ENCODE measurements around the gene SH3RF3. TPM values are rescaled to one million over a fixed set of nuclear protein-coding genes. Genes with fewer than 3 reads are reported as not detected.
A peak's percentile ranks its signal among the peaks of the same experiment; 100 is the strongest.

Gene SH3RF3
- polyA plus RNA-seq, 2 donors, result 1.1 to 1.3 TPM

GRCh38 chr2:109269706-109270504 lies 140.9 kb downstream of the SH3RF3 start:
- WGBS, 2 donors, result 62 to 72% methylated on average over 11 of the region's 11 CpGs
- no peak overlapping the region for H3K4me3 ChIP-seq (ENCODE audit: low read depth in 1 of 2, low read length in 2 of 2)
- no peaks in the 10 kb centered on the region for H3K36me3 ChIP-seq (ENCODE audit: control insufficient read depth in 2 of 2, insufficient read depth in 2 of 2, low read length in 1 of 2)
- no peaks in the 10 kb centered on the region for H3K9me3 ChIP-seq (ENCODE audit: control insufficient read depth in 2 of 2, insufficient read depth in 1 of 2, low read depth in 1 of 2, low read length in 1 of 2)
- H3K27ac ChIP-seq (ENCODE audit: low read depth in 2 of 2, low read length in 1 of 2), result peak overlapping the region; percentile 13 to 59
- peaks cover 6 to 26% of the 10 kb centered on the region in 2 donors for H3K4me1 ChIP-seq (ENCODE audit: control insufficient read depth in 2 of 2, insufficient read depth in 2 of 2, low read length in 1 of 2)
- H3K27me3 ChIP-seq (ENCODE audit: control insufficient read depth in 1 of 2, insufficient read depth in 2 of 2, low read length in 2 of 2), result no peaks in the 10 kb centered on the region

- H3K9me3 ChIP-seq (ENCODE audit: control insufficient read depth in 2 of 2, insufficient read depth in 1 of 2, low read depth in 1 of 2, low read length in 1 of 2), result no peaks in the 10 kb centered on the region
- H3K4me3 ChIP-seq (ENCODE audit: low read depth in 1 of 2, low read length in 2 of 2), result no peak overlapping the region
- 56 to 64% methylated on average over 16 of the region's 16 CpGs for WGBS, 2 donors
- no peaks in the 10 kb centered on the region for H3K27me3 ChIP-seq (ENCODE audit: control insufficient read depth in 1 of 2, insufficient read depth in 2 of 2, low read length in 2 of 2)
- peak overlapping the region; percentile 13 to 59 for H3K27ac ChIP-seq (ENCODE audit: low read depth in 2 of 2, low read length in 1 of 2)
- H3K4me1 ChIP-seq (ENCODE audit: control insufficient read depth in 2 of 2, insufficient read depth in 2 of 2, low read length in 1 of 2), result peaks cover 6 to 26% of the 10 kb centered on the region in 2 donors
- H3K36me3 ChIP-seq (ENCODE audit: control insufficient read depth in 2 of 2, insufficient read depth in 2 of 2, low read length in 1 of 2), result no peaks in the 10 kb centered on the region
These were observed 141.7 kb downstream of the SH3RF3 start for GRCh38 chr2:109270505-109271312.

- no peaks in the 10 kb centered on the region for H3K36me3 ChIP-seq (ENCODE audit: control insufficient read depth in 2 of 2, insufficient read depth in 2 of 2, low read length in 1 of 2)
These were observed 142.9 kb downstream of the SH3RF3 start for GRCh38 chr2:109271920-109272319.

GRCh38 chr2:109272461-109272860 lies 143.5 kb downstream of the SH3RF3 start:
- H3K4me3 ChIP-seq (ENCODE audit: low read depth in 1 of 2, low read length in 2 of 2), result no peak overlapping the region
- 87 to 92% methylated on average over 15 of the region's 15 CpGs for WGBS, 2 donors
- no peaks in the 10 kb centered on the region for H3K36me3 ChIP-seq (ENCODE audit: control insufficient read depth in 2 of 2, insufficient read depth in 2 of 2, low read length in 1 of 2)
- H3K9me3 ChIP-seq (ENCODE audit: control insufficient read depth in 2 of 2, insufficient read depth in 1 of 2, low read depth in 1 of 2, low read length in 1 of 2), result no peaks in the 10 kb centered on the region
- no peak overlapping the region for H3K27ac ChIP-seq (ENCODE audit: low read depth in 2 of 2, low read length in 1 of 2)
- peaks cover 6 to 13% of the 10 kb centered on the region in 2 donors for H3K4me1 ChIP-seq (ENCODE audit: control insufficient read depth in 2 of 2, insufficient read depth in 2 of 2, low read length in 1 of 2)
- H3K27me3 ChIP-seq (ENCODE audit: control insufficient read depth in 1 of 2, insufficient read depth in 2 of 2, low read length in 2 of 2), result no peaks in the 10 kb centered on the region

More at GRCh38 chr2:109271920-109272319, 142.9 kb downstream of the SH3RF3 start:
- Histone ChIP-seq H3K4me1 (ENCODE audit: control insufficient read depth in 2 of 2, insufficient read depth in 2 of 2, low read length in 1 of 2) (peaks cover 6 to 18% of the 10 kb centered on the region in 2 donors), H3K4me3 (ENCODE audit: low read depth in 1 of 2, low read length in 2 of 2) (no peak overlapping the region), H3K27me3 (ENCODE audit: control insufficient read depth in 1 of 2, insufficient read depth in 2 of 2, low read length in 2 of 2) (no peaks in the 10 kb centered on the region), H3K27ac (ENCODE audit: low read depth in 2 of 2, low read length in 1 of 2) (no peak overlapping the region), H3K9me3 (ENCODE audit: control insufficient read depth in 2 of 2, insufficient read depth in 1 of 2, low read depth in 1 of 2, low read length in 1 of 2) (no peaks in the 10 kb centered on the region)
- 91 to 96% methylated on average over 3 of the region's 3 CpGs for WGBS, 2 donors

GRCh38 chr2:109275120-109276012 lies 146.4 kb downstream of the SH3RF3 start:
- no peaks in the 10 kb centered on the region for H3K27me3 ChIP-seq (ENCODE audit: control insufficient read depth in 1 of 2, insufficient read depth in 2 of 2, low read length in 2 of 2)
- no peak overlapping the region for H3K27ac ChIP-seq (ENCODE audit: low read depth in 2 of 2, low read length in 1 of 2)
- peaks cover 4 to 11% of the 10 kb centered on the region in 2 donors for H3K4me1 ChIP-seq (ENCODE audit: control insufficient read depth in 2 of 2, insufficient read depth in 2 of 2, low read length in 1 of 2)
- no peak overlapping the region for H3K4me3 ChIP-seq (ENCODE audit: low read depth in 1 of 2, low read length in 2 of 2)
- no peaks in the 10 kb centered on the region for H3K9me3 ChIP-seq (ENCODE audit: control insufficient read depth in 2 of 2, insufficient read depth in 1 of 2, low read depth in 1 of 2, low read length in 1 of 2)
- WGBS, 2 donors, result 87 to 89% methylated on average over 26 of the region's 26 CpGs
- no peaks in the 10 kb centered on the region for H3K36me3 ChIP-seq (ENCODE audit: control insufficient read depth in 2 of 2, insufficient read depth in 2 of 2, low read length in 1 of 2)

GRCh38 chr2:109277406-109277805 lies 148.4 kb downstream of the SH3RF3 start:
- no peak overlapping the region for H3K4me3 ChIP-seq (ENCODE audit: low read depth in 1 of 2, low read length in 2 of 2)
- no peaks in the 10 kb centered on the region for H3K36me3 ChIP-seq (ENCODE audit: control insufficient read depth in 2 of 2, insufficient read depth in 2 of 2, low read length in 1 of 2)
- WGBS, 2 donors, result 81 to 92% methylated on average over 12 of the region's 12 CpGs
- no peaks in the 10 kb centered on the region for H3K4me1 ChIP-seq (ENCODE audit: control insufficient read depth in 2 of 2, insufficient read depth in 2 of 2, low read length in 1 of 2)
- H3K9me3 ChIP-seq (ENCODE audit: control insufficient read depth in 2 of 2, insufficient read depth in 1 of 2, low read depth in 1 of 2, low read length in 1 of 2), result no peaks in the 10 kb centered on the region
- no peak overlapping the region for H3K27ac ChIP-seq (ENCODE audit: low read depth in 2 of 2, low read length in 1 of 2)
- no peaks in the 10 kb centered on the region for H3K27me3 ChIP-seq (ENCODE audit: control insufficient read depth in 1 of 2, insufficient read depth in 2 of 2, low read length in 2 of 2)

GRCh38 chr2:109279243-109279860 lies 150.3 kb downstream of the SH3RF3 start:
- Histone ChIP-seq H3K36me3 (ENCODE audit: control insufficient read depth in 2 of 2, insufficient read depth in 2 of 2, low read length in 1 of 2) (no peaks in the 10 kb centered on the region), H3K27ac (ENCODE audit: low read depth in 2 of 2, low read length in 1 of 2) (no peak overlapping the region), H3K27me3 (ENCODE audit: control insufficient read depth in 1 of 2, insufficient read depth in 2 of 2, low read length in 2 of 2) (no peaks in the 10 kb centered on the region), H3K4me3 (ENCODE audit: low read depth in 1 of 2, low read length in 2 of 2) (no peak overlapping the region), H3K9me3 (ENCODE audit: control insufficient read depth in 2 of 2, insufficient read depth in 1 of 2, low read depth in 1 of 2, low read length in 1 of 2) (no peaks in the 10 kb centered on the region), H3K4me1 (ENCODE audit: control insufficient read depth in 2 of 2, insufficient read depth in 2 of 2, low read length in 1 of 2) (peaks cover 1 to 6% of the 10 kb centered on the region in 2 donors)
- WGBS, 2 donors, result 76 to 85% methylated on average over 15 of the region's 15 CpGs

GRCh38 chr2:109280804-109281203 lies 151.8 kb downstream of the SH3RF3 start:
- Histone ChIP-seq H3K27me3 (ENCODE audit: control insufficient read depth in 1 of 2, insufficient read depth in 2 of 2, low read length in 2 of 2) (no peaks in the 10 kb centered on the region), H3K4me1 (ENCODE audit: control insufficient read depth in 2 of 2, insufficient read depth in 2 of 2, low read length in 1 of 2) (peaks cover 12% of the 10 kb centered on the region in 2 donors), H3K27ac (ENCODE audit: low read depth in 2 of 2, low read length in 1 of 2) (no peak overlapping the region), H3K9me3 (ENCODE audit: control insufficient read depth in 2 of 2, insufficient read depth in 1 of 2, low read depth in 1 of 2, low read length in 1 of 2) (no peaks in the 10 kb centered on the region), H3K4me3 (ENCODE audit: low read depth in 1 of 2, low read length in 2 of 2) (no peak overlapping the region), H3K36me3 (ENCODE audit: control insufficient read depth in 2 of 2, insufficient read depth in 2 of 2, low read length in 1 of 2) (no peaks in the 10 kb centered on the region)
- 78 to 89% methylated on average over 7 of the region's 7 CpGs for WGBS, 2 donors

- Histone ChIP-seq H3K36me3 (ENCODE audit: control insufficient read depth in 2 of 2, insufficient read depth in 2 of 2, low read length in 1 of 2) (no peaks in the 10 kb centered on the region), H3K4me1 (ENCODE audit: control insufficient read depth in 2 of 2, insufficient read depth in 2 of 2, low read length in 1 of 2) (peaks cover 12 to 13% of the 10 kb centered on the region in 2 donors), H3K4me3 (ENCODE audit: low read depth in 1 of 2, low read length in 2 of 2) (no peak overlapping the region), H3K27me3 (ENCODE audit: control insufficient read depth in 1 of 2, insufficient read depth in 2 of 2, low read length in 2 of 2) (no peaks in the 10 kb centered on the region), H3K9me3 (ENCODE audit: control insufficient read depth in 2 of 2, insufficient read depth in 1 of 2, low read depth in 1 of 2, low read length in 1 of 2) (no peaks in the 10 kb centered on the region), H3K27ac (ENCODE audit: low read depth in 2 of 2, low read length in 1 of 2) (no peak overlapping the region)
- WGBS, 2 donors, result 91 to 94% methylated on average over 12 of the region's 12 CpGs
These were observed 153.4 kb downstream of the SH3RF3 start for GRCh38 chr2:109282360-109282759.
